ENCODE data around the gene SAMD3. TPM values are rescaled to one million over a fixed set of nuclear protein-coding genes. Genes with fewer than 3 reads are reported as not detected.

Gene SAMD3
- total and polyA plus RNA-seq, 2 experiments from 2014 or later, result 3.8 to 4.9 TPM

DNA sequence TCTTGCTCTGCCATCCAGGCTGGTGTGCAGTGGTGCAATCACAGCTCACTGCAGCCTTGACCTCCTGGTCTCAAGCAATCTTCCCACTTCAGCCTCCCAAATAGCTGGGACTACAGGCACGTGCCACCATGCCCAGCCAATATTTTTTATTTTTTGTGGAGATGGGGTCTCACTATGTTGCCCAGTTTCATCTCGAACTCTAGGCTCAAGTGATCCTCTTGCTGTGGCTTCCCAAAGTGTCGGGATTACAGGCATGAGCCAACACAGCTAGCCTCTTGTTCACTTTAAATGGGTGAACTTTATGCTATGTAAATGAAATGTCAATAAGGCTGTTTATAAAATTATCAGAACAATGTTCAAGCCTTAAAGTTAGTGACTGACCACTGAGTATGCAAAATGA is 37.1 kb downstream of the SAMD3 start:
- Histone ChIP-seq H3K27ac (ENCODE audit: low read depth) (no peak overlapping the region), H3K9me2 (ENCODE audit: insufficient read depth) (peaks cover 6% of the 10 kb centered on the region; the same call in 1 of the 2 replicates), H4K20me1 (replicated peaks; ENCODE audit: insufficient read depth) (no peaks in the 10 kb centered on the region), H3K27me3 (ENCODE audit: insufficient read depth) (no peaks in the 10 kb centered on the region), H3K4me3 (no peak overlapping the region), H3K79me2 (replicated peaks; ENCODE audit: insufficient read depth) (no peaks in the 10 kb centered on the region), H3K36me3 (ENCODE audit: insufficient read depth) (no peaks in the 10 kb centered on the region; the same call in 1 of the 2 replicates), H3K4me1 (ENCODE audit: insufficient read depth) (no peaks in the 10 kb centered on the region), H3F3A (replicated peaks; ENCODE audit: low read depth) (no peaks in the 10 kb centered on the region), H2AFZ (no peak overlapping the region), H3K4me2 (no peak overlapping the region)
- Mint-ChIP-seq H3K27ac (no peak overlapping the region), H3K4me3 (no peak overlapping the region), H3K36me3 (ENCODE audit: low read depth) (peaks cover 15% of the 10 kb centered on the region; the same call in 2 of the 3 replicates), H3K4me1 (peaks cover 2% of the 10 kb centered on the region; the same call in 1 of the 3 replicates), H3K9me3 (peaks cover 1% of the 10 kb centered on the region; the same call in 2 of the 3 replicates), H3K27me3 (ENCODE audit: insufficient read depth, low read depth, poor library complexity) (no peaks in the 10 kb centered on the region)
- no peak for ATAC-seq
- DNase-seq (ENCODE audit: low spot score), result no peak
- no peak for TF ChIP-seq POLR2AphosphoS5 (IDR thresholded peaks at IDR 0.05; ENCODE audit: low read depth)
- TF ChIP-seq, protein P1, sequence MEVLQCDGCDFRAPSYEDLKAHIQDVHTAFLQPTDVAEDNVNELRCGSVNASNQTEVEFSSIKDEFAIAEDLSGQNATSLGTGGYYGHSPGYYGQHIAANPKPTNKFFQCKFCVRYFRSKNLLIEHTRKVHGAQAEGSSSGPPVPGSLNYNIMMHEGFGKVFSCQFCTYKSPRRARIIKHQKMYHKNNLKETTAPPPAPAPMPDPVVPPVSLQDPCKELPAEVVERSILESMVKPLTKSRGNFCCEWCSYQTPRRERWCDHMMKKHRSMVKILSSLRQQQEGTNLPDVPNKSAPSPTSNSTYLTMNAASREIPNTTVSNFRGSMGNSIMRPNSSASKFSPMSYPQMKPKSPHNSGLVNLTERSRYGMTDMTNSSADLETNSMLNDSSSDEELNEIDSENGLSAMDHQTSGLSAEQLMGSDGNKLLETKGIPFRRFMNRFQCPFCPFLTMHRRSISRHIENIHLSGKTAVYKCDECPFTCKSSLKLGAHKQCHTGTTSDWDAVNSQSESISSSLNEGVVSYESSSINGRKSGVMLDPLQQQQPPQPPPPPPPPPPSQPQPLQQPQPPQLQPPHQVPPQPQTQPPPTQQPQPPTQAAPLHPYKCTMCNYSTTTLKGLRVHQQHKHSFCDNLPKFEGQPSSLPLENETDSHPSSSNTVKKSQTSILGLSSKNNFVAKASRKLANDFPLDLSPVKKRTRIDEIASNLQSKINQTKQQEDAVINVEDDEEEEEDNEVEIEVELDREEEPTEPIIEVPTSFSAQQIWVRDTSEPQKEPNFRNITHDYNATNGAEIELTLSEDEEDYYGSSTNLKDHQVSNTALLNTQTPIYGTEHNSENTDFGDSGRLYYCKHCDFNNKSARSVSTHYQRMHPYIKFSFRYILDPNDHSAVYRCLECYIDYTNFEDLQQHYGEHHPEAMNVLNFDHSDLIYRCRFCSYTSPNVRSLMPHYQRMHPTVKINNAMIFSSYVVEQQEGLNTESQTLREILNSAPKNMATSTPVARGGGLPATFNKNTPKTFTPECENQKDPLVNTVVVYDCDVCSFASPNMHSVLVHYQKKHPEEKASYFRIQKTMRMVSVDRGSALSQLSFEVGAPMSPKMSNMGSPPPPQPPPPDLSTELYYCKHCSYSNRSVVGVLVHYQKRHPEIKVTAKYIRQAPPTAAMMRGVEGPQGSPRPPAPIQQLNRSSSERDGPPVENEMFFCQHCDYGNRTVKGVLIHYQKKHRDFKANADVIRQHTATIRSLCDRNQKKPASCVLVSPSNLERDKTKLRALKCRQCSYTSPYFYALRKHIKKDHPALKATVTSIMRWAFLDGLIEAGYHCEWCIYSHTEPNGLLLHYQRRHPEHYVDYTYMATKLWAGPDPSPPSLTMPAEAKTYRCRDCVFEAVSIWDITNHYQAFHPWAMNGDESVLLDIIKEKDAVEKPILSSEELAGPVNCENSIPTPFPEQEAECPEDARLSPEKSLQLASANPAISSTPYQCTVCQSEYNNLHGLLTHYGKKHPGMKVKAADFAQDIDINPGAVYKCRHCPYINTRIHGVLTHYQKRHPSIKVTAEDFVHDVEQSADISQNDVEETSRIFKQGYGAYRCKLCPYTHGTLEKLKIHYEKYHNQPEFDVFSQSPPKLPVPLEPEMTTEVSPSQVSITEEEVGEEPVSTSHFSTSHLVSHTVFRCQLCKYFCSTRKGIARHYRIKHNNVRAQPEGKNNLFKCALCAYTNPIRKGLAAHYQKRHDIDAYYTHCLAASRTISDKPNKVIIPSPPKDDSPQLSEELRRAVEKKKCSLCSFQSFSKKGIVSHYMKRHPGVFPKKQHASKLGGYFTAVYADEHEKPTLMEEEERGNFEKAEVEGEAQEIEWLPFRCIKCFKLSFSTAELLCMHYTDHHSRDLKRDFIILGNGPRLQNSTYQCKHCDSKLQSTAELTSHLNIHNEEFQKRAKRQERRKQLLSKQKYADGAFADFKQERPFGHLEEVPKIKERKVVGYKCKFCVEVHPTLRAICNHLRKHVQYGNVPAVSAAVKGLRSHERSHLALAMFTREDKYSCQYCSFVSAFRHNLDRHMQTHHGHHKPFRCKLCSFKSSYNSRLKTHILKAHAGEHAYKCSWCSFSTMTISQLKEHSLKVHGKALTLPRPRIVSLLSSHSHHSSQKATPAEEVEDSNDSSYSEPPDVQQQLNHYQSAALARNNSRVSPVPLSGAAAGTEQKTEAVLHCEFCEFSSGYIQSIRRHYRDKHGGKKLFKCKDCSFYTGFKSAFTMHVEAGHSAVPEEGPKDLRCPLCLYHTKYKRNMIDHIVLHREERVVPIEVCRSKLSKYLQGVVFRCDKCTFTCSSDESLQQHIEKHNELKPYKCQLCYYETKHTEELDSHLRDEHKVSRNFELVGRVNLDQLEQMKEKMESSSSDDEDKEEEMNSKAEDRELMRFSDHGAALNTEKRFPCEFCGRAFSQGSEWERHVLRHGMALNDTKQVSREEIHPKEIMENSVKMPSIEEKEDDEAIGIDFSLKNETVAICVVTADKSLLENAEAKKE (CRISPR knock-in tag; IDR thresholded peaks at IDR 0.05), result no peak
- no peak for TF ChIP-seq STAT1 (IDR thresholded peaks at IDR 0.05; ENCODE audit: unreplicated experiment)
- TF ChIP-seq ZNF331 (CRISPR knock-in tag; IDR thresholded peaks at IDR 0.05; ENCODE audit: low read depth), result no peak
- TF ChIP-seq, protein P2, sequence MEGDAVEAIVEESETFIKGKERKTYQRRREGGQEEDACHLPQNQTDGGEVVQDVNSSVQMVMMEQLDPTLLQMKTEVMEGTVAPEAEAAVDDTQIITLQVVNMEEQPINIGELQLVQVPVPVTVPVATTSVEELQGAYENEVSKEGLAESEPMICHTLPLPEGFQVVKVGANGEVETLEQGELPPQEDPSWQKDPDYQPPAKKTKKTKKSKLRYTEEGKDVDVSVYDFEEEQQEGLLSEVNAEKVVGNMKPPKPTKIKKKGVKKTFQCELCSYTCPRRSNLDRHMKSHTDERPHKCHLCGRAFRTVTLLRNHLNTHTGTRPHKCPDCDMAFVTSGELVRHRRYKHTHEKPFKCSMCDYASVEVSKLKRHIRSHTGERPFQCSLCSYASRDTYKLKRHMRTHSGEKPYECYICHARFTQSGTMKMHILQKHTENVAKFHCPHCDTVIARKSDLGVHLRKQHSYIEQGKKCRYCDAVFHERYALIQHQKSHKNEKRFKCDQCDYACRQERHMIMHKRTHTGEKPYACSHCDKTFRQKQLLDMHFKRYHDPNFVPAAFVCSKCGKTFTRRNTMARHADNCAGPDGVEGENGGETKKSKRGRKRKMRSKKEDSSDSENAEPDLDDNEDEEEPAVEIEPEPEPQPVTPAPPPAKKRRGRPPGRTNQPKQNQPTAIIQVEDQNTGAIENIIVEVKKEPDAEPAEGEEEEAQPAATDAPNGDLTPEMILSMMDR (conservative IDR thresholded peaks at IDR 0.05; ENCODE audit: low read depth in 2 of 2), result no peak
- no peak for TF ChIP-seq NANOG (IDR thresholded peaks at IDR 0.05; ENCODE audit: borderline replicate concordance)
- TF ChIP-seq CREB1 (CRISPR knock-in tag; IDR thresholded peaks at IDR 0.05; ENCODE audit: low read depth), result no peak
- no peak for TF ChIP-seq JUNB (IDR thresholded peaks at IDR 0.05; ENCODE audit: unreplicated experiment)
